HCT116 (cell line): ENCODE measurements around the gene PHACTR1. TPM values are rescaled to one million over a fixed set of nuclear protein-coding genes. Genes with fewer than 3 reads are reported as not detected.

Experiments used
- ATAC-seq: fragments of 200-7000 bp; cut with Tn5 transposase; 2 replicates; pipeline ENCODE4 v1.9.1; 2020; ENCODE audit warnings: mild to moderate bottlenecking, moderate library complexity
- BruUV-seq: library from RNA; stranded (reverse); fragments of 400-500 nt; replicated peaks from 2 replicates; lab custom pipeline; 2021; lab: Mats Ljungman, UMichigan
- CTCF ChIA-PET: fragments of 300-600 bp; sonication (Branson Sonifier 250); formaldehyde crosslinking; loops from one replicate; lab custom pipeline; 2021; ENCODE audit warnings: antibody characterized with exemption; lab: Charles Lee
- POLR2A ChIA-PET: fragments of 300-600, 350-600 bp; sonication (Branson Sonifier 250); formaldehyde crosslinking; loops from one replicate; lab custom pipeline; 2021; ENCODE audit warnings: antibody characterized with exemption; lab: Charles Lee
- RAD21 ChIA-PET, 2 experiments: fragments of 300-600 bp; sonication (Branson Sonifier 250); formaldehyde crosslinking; loops; one replicate each; lab custom pipeline; 2023; ENCODE audit warnings: low total read pairs in 2 of 2; ENCODE audit not compliant: uncharacterized antibody in 2 of 2, unreplicated experiment in 2 of 2, low non-redundant PET in 1 of 2; lab: Charles Lee
- DNase-seq: peaks from one replicate; pipeline ENCODE4 v3.0.0-alpha.2; 2010; ENCODE audit warnings: low read depth, low spot score
- H2AFZ ChIP-seq: fragments of 200-600 bp; shearing (Covaris generic), sonication (generic); 2 replicates; pipeline ENCODE4 v1.6.1; 2017; ENCODE audit warnings: low read depth, mixed run types, mixed read lengths, antibody characterized with exemption, low read length; ENCODE audit not compliant: poor library complexity, severe bottlenecking
- H3K27ac ChIP-seq: 2 replicates; pipeline ENCODE4 v1.5.1; 2012; ENCODE audit warnings: low read depth, low read length
- H3K27me3 ChIP-seq: fragments of 200-600 bp; sonication (generic); 2 replicates; pipeline ENCODE4 v1.6.1; 2016; ENCODE audit warnings: mixed run types, low read length, mixed read lengths; ENCODE audit not compliant: insufficient read depth
- H3K36me3 ChIP-seq, 2 experiments: fragments of 200-500 bp in 1 of 2; fragments of 200-600 bp in 1 of 2; sonication (Bioruptor generic) in 1 of 2; sonication (generic) in 1 of 2; 2 replicates each; pipeline versions ENCODE4 v1.5.1 to v1.6.1; 2014 to 2016; ENCODE audit warnings: low read length in 2 of 2, inconsistent platforms in 1 of 2, mixed read lengths in 1 of 2, mixed run types in 1 of 2; ENCODE audit not compliant: insufficient read depth in 2 of 2, control insufficient read depth in 1 of 2
- H3K4me1 ChIP-seq, 2 experiments: fragments of 200-600 bp in 1 of 2; sonication (generic) in 1 of 2; 2 replicates each; pipeline versions ENCODE4 v1.5.1 to v1.6.1; 2012 to 2017; ENCODE audit warnings: low read length in 2 of 2, inconsistent platforms in 1 of 2, mild to moderate bottlenecking in 1 of 2, mixed read lengths in 1 of 2, mixed run types in 1 of 2, moderate library complexity in 1 of 2; ENCODE audit not compliant: insufficient read depth in 2 of 2, control insufficient read depth in 1 of 2
- H3K4me2 ChIP-seq: fragments of 200-600 bp; sonication (generic); 2 replicates; pipeline ENCODE4 v1.6.1; 2017; ENCODE audit warnings: mixed run types, low read length, mixed read lengths
- H3K4me3 ChIP-seq, 2 experiments: fragments of 200-600 bp in 1 of 2; sonication (generic) in 1 of 2; replicated peaks in 1 of 2; 2 replicates each; pipeline ENCODE4 v1.5.1; 2011 to 2016; ENCODE audit warnings: low read length in 2 of 2, control low read depth in 1 of 2, low read depth in 1 of 2, mild to moderate bottlenecking in 1 of 2, mixed read lengths in 1 of 2, mixed run types in 1 of 2
- H3K79me2 ChIP-seq: fragments of 200-600 bp; sonication (generic); 2 replicates; pipeline ENCODE4 v1.6.1; 2017; ENCODE audit warnings: mild to moderate bottlenecking, mixed run types, low read length, moderate library complexity, mixed read lengths; ENCODE audit not compliant: insufficient read depth
- H3K9ac ChIP-seq: fragments of 200-600 bp; sonication (generic); 2 replicates; pipeline ENCODE4 v1.6.1; 2016; ENCODE audit warnings: low read length, mixed read lengths
- H3K9me2 ChIP-seq: fragments of 200-600 bp; sonication (generic), shearing (Covaris generic); 2 replicates; pipeline ENCODE4 v1.6.1; 2017; ENCODE audit warnings: mixed run types, mild to moderate bottlenecking, moderate library complexity; ENCODE audit not compliant: insufficient read depth
- H3K9me3 ChIP-seq, 2 experiments: fragments of 200-500 bp in 1 of 2; fragments of 200-600 bp in 1 of 2; sonication (Bioruptor generic) in 1 of 2; sonication (generic) in 1 of 2; 2 replicates each; pipeline ENCODE4 v1.6.1; 2014 to 2017; ENCODE audit warnings: low read length in 2 of 2, mixed read lengths in 2 of 2, inconsistent platforms in 1 of 2, low read depth in 1 of 2, mild to moderate bottlenecking in 1 of 2, mixed run types in 1 of 2, moderate library complexity in 1 of 2; ENCODE audit not compliant: control insufficient read depth in 1 of 2, insufficient read depth in 1 of 2
- H4K20me1 ChIP-seq: fragments of 200-600 bp; sonication (generic), shearing (Covaris generic); 2 replicates; pipeline ENCODE4 v1.6.1; 2017; ENCODE audit warnings: mixed run types, mild to moderate bottlenecking, moderate library complexity; ENCODE audit not compliant: insufficient read depth
- ATF3 ChIP-seq: IDR thresholded peaks from 2 replicates; pipeline ENCODE4 v1.6.1; 2012
- CBX3 ChIP-seq: IDR thresholded peaks from 2 replicates; pipeline ENCODE4 v1.6.1; 2012; ENCODE audit warnings: low read depth
- CEBPB ChIP-seq: IDR thresholded peaks from 2 replicates; pipeline ENCODE4 v1.6.1; 2012; ENCODE audit warnings: low read depth
- CTCF ChIP-seq, 3 experiments: fragments of 200-600 bp in 1 of 3; sonication (generic) in 1 of 3; IDR thresholded peaks in 2 of 3; conservative IDR thresholded peaks in 1 of 3; 2 replicates each; pipeline ENCODE4 v1.5.1; 2012 to 2017; ENCODE audit warnings: low read depth in 2 of 3, low read length in 2 of 3, antibody characterized with exemption in 1 of 3, borderline replicate concordance in 1 of 3, control low read depth in 1 of 3, mild to moderate bottlenecking in 1 of 3, mixed read lengths in 1 of 3, mixed run types in 1 of 3, moderate library complexity in 1 of 3; ENCODE audit not compliant: insufficient read depth in 1 of 3
- EGR1 ChIP-seq: IDR thresholded peaks from 2 replicates; pipeline ENCODE4 v1.6.1; 2012; ENCODE audit warnings: low read depth
- ELF1 ChIP-seq: IDR thresholded peaks from 2 replicates; pipeline ENCODE4 v1.6.1; 2012; ENCODE audit warnings: low read depth, borderline replicate concordance
- EZH2 ChIP-seq: fragments of 200-600 bp; sonication (generic); IDR thresholded peaks from 2 replicates; pipeline ENCODE4 v1.6.1; 2017; ENCODE audit warnings: antibody characterized with exemption, mixed run types
- EZH2phosphoT487 ChIP-seq: fragments of 200-600 bp; IDR thresholded peaks from 2 replicates; pipeline ENCODE4 v1.6.1; 2018; ENCODE audit warnings: antibody characterized with exemption, borderline replicate concordance
- FOSL1 ChIP-seq: IDR thresholded peaks from 2 replicates; pipeline ENCODE4 v1.6.1; 2012; ENCODE audit warnings: low read depth
- MAX ChIP-seq: IDR thresholded peaks from 2 replicates; pipeline ENCODE4 v1.6.1; 2012
- POLR2A ChIP-seq: IDR thresholded peaks from 2 replicates; pipeline ENCODE4 v1.7.0; 2011; ENCODE audit warnings: borderline replicate concordance; ENCODE audit not compliant: insufficient read depth, insufficient read length; ENCODE audit errors: extremely low read depth
- POLR2AphosphoS5 ChIP-seq: IDR thresholded peaks from 2 replicates; pipeline ENCODE4 v1.6.1; 2011; ENCODE audit warnings: mild to moderate bottlenecking, low read depth, low read length, moderate library complexity
- RAD21 ChIP-seq: IDR thresholded peaks from 2 replicates; pipeline ENCODE4 v1.6.1; 2012; ENCODE audit warnings: low read depth, mild to moderate bottlenecking
- REST ChIP-seq: IDR thresholded peaks from 2 replicates; pipeline ENCODE4 v1.6.1; 2012; ENCODE audit warnings: low read depth
- SIN3A ChIP-seq: IDR thresholded peaks from 2 replicates; pipeline ENCODE4 v1.6.1; 2012; ENCODE audit warnings: low read depth
- SP1 ChIP-seq: IDR thresholded peaks from 2 replicates; pipeline ENCODE4 v1.6.1; 2012; ENCODE audit warnings: low read depth
- SRF ChIP-seq: IDR thresholded peaks from 2 replicates; pipeline ENCODE4 v1.6.1; 2012; ENCODE audit warnings: low read depth
- YY1 ChIP-seq: IDR thresholded peaks from 2 replicates; pipeline ENCODE4 v1.6.1; 2011; ENCODE audit warnings: low read length, low read depth, moderate library complexity, mild to moderate bottlenecking; ENCODE audit not compliant: insufficient replicate concordance; ENCODE audit errors: extremely low read depth
- ZBTB33 ChIP-seq: IDR thresholded peaks from 2 replicates; pipeline ENCODE4 v1.6.1; 2011; ENCODE audit warnings: mild to moderate bottlenecking, low read length, moderate library complexity; ENCODE audit not compliant: insufficient replicate concordance; ENCODE audit errors: extremely low read depth
- ZNF274 ChIP-seq: fragments of 200-500 bp; sonication (Bioruptor generic); IDR thresholded peaks from 2 replicates; pipeline ENCODE4 v1.6.1; 2014; ENCODE audit warnings: mild to moderate bottlenecking, low read depth, low read length, inconsistent platforms
- intact Hi-C: fragments of 100-400 bp; cut with micrococcal nuclease; formaldehyde crosslinking; loops from 2 replicates; pipeline ENCODE4 v1.10.0; 2022
- total RNA-seq: library from RNA; stranded (reverse); gene quantifications from one replicate; pipeline ENCODE4 v1.2.1, GENCODE V29; 2021; ENCODE audit not compliant: unreplicated experiment

Gene PHACTR1
- total RNA-seq, 1 experiment from 2014 or later: 0.17 TPM

GRCh38 chr6:12785301-12785700 is 68.7 kb downstream of the PHACTR1 start:
- ATAC-seq (no peak), DNase-seq (no peak)
- Histone ChIP-seq H3K4me2 (no peak overlapping the region), H3K9me3 (no peaks in the 10 kb centered on the region), H3K4me1 (no peaks in the 10 kb centered on the region), H3K27me3 (peaks cover 10% of the 10 kb centered on the region; the same call in 1 of the 2 replicates), H4K20me1 (no peaks in the 10 kb centered on the region), H3K36me3 (no peaks in the 10 kb centered on the region), H3K79me2 (no peaks in the 10 kb centered on the region), H3K9me2 (no peaks in the 10 kb centered on the region), H2AFZ (no peak overlapping the region), H3K27ac (no peak overlapping the region), H3K4me3 (no peak overlapping the region), H3K9ac (no peak overlapping the region)
- ChIA-PET POLR2A (no interaction called here), RAD21 (no interaction called here), CTCF (no interaction called here)
- intact Hi-C loops: no loop called here
- no peak for TF ChIP-seq EGR1
- no peak for TF ChIP-seq SIN3A
- TF ChIP-seq REST: no peak
- no peak for TF ChIP-seq EZH2
- no peak for TF ChIP-seq CEBPB
- no peak for TF ChIP-seq ATF3
- TF ChIP-seq POLR2AphosphoS5: no peak
- TF ChIP-seq ZNF274: no peak
- no peak for TF ChIP-seq EZH2phosphoT487
- TF ChIP-seq RAD21: no peak
- no peak for TF ChIP-seq POLR2A
- no peak for TF ChIP-seq FOSL1
- no peak for TF ChIP-seq MAX
- TF ChIP-seq SP1: no peak
- TF ChIP-seq ZBTB33: no peak
- TF ChIP-seq ELF1: no peak
- no peak for TF ChIP-seq CBX3
- no peak for TF ChIP-seq SRF
- TF ChIP-seq CTCF (IDR thresholded peaks at IDR 0.05 in 2 of 3, conservative IDR thresholded peaks at IDR 0.05 in 1 of 3; ENCODE audit: borderline replicate concordance in 1 of 3, insufficient read depth in 1 of 3, low read depth in 2 of 3, low read length in 2 of 3): no peak
- TF ChIP-seq YY1: no peak
- BruUV-seq: no TSS peak
